Neural cell (in vitro differentiated cells): ENCODE results near the gene OR2J1. TPM values are rescaled to one million over a fixed set of nuclear protein-coding genes. Genes with fewer than 3 reads are reported as not detected.
"Not testable (repeated sequence)": the region's sequence is repeated elsewhere in the genome, so short reads cannot be mapped to it uniquely, and the experiment has no call there.

ENCODE experiments used
- H2AFZ ChIP-seq: fragments of 200-600, 300-800 bp; sonication (generic), shearing (Covaris generic); 2 replicates; pipeline ENCODE4 v1.6.0; 2014; ENCODE audit warnings: low read depth, mild to moderate bottlenecking, antibody characterized with exemption, low read length, moderate library complexity
- H3F3A ChIP-seq: fragments of 200-600 bp; shearing (Covaris generic); 2 replicates; pipeline ENCODE4 v1.6.1; 2016; ENCODE audit warnings: mild to moderate bottlenecking, moderate library complexity, mixed read lengths, antibody characterized with exemption, low read length; ENCODE audit not compliant: insufficient read depth, poor library complexity, severe bottlenecking
- H3K27ac ChIP-seq: fragments of 200-600, 300-800 bp; sonication (generic), shearing (Covaris generic); 2 replicates; pipeline ENCODE4 v1.5.1; 2014; ENCODE audit warnings: mild to moderate bottlenecking, low read length, moderate library complexity
- H3K27me3 ChIP-seq: fragments of 300-800, 200-600 bp; sonication (generic), shearing (Covaris generic); 2 replicates; pipeline ENCODE4 v1.6.0; 2014; ENCODE audit warnings: mild to moderate bottlenecking, low read depth, low read length, moderate library complexity; ENCODE audit not compliant: insufficient read depth
- H3K36me3 ChIP-seq: fragments of 300-800, 200-600 bp; sonication (generic), shearing (Covaris generic); 2 replicates; pipeline ENCODE4 v1.5.1; 2014; ENCODE audit warnings: mild to moderate bottlenecking, antibody characterized with exemption, low read length, moderate library complexity; ENCODE audit not compliant: insufficient read depth
- H3K4me2 ChIP-seq: fragments of 300-800, 200-600 bp; sonication (generic), shearing (Covaris generic); 2 replicates; pipeline ENCODE4 v1.6.0; 2014; ENCODE audit warnings: mild to moderate bottlenecking, low read length
- H3K4me3 ChIP-seq: fragments of 300-800, 200-600 bp; sonication (generic), shearing (Covaris generic); 2 replicates; pipeline ENCODE4 v1.5.1; 2014; ENCODE audit warnings: mild to moderate bottlenecking, low read length, moderate library complexity
- H3K79me2 ChIP-seq: fragments of 200-600 bp; shearing (Covaris generic); replicated peaks from 2 replicates; pipeline ENCODE4 v1.6.0; 2014; ENCODE audit warnings: mild to moderate bottlenecking, low read length, moderate library complexity; ENCODE audit not compliant: insufficient read depth
- H3K9ac ChIP-seq: fragments of 300-800, 200-600 bp; sonication (generic), shearing (Covaris generic); 2 replicates; pipeline ENCODE4 v1.6.1; 2016; ENCODE audit warnings: mild to moderate bottlenecking, low read length, mixed read lengths
- H3K9me2 ChIP-seq: fragments of 200-600 bp; shearing (Covaris generic); 2 replicates; pipeline ENCODE4 v1.6.1; 2016; ENCODE audit warnings: mild to moderate bottlenecking, low read length, mixed read lengths; ENCODE audit not compliant: insufficient read depth
- H3K9me3 ChIP-seq: fragments of 200-600, 300-800 bp; sonication (generic), shearing (Covaris generic); 2 replicates; pipeline ENCODE4 v1.6.1; 2016; ENCODE audit warnings: mild to moderate bottlenecking, mixed run types, low read length, moderate library complexity, mixed read lengths
- H4K20me1 ChIP-seq: fragments of 200-600 bp; shearing (Covaris generic); 2 replicates; pipeline ENCODE4 v1.6.1; 2016; ENCODE audit warnings: mild to moderate bottlenecking, mixed run types; ENCODE audit not compliant: insufficient read depth
- EP300 ChIP-seq: fragments of 450-650 bp; conservative IDR thresholded peaks from 2 replicates; pipeline ENCODE4 v1.6.1; 2014; ENCODE audit warnings: antibody characterized with exemption, mild to moderate bottlenecking, moderate library complexity; ENCODE audit not compliant: poor library complexity, severe bottlenecking
- EZH2 ChIP-seq: fragments of 200-600, 300-800 bp; shearing (Covaris generic), sonication (generic); IDR thresholded peaks from 2 replicates; pipeline ENCODE4 v1.6.1; 2014; ENCODE audit warnings: antibody characterized with exemption, low read length, borderline replicate concordance, mild to moderate bottlenecking; ENCODE audit not compliant: insufficient read depth, poor library complexity, severe bottlenecking
- MXI1 ChIP-seq: fragments of 450-650 bp; conservative IDR thresholded peaks from 2 replicates; pipeline ENCODE4 v1.6.1; 2014; ENCODE audit warnings: antibody characterized with exemption, mild to moderate bottlenecking; ENCODE audit not compliant: poor library complexity, severe bottlenecking
- RAD21 ChIP-seq: fragments of 450-650 bp; conservative IDR thresholded peaks from 2 replicates; pipeline ENCODE4 v1.6.1; 2014; ENCODE audit warnings: antibody characterized with exemption, mild to moderate bottlenecking, moderate library complexity
- SMC3 ChIP-seq: fragments of 450-650 bp; conservative IDR thresholded peaks from 2 replicates; pipeline ENCODE4 v1.6.1; 2014; ENCODE audit warnings: antibody characterized with exemption, mild to moderate bottlenecking, moderate library complexity; ENCODE audit not compliant: poor library complexity
- TAF1 ChIP-seq: IDR thresholded peaks from 2 replicates; pipeline ENCODE4 v1.6.1; 2012; ENCODE audit warnings: low read depth
- polyA plus RNA-seq: library from polyadenylated mRNA; depleted of rRNA; stranded (reverse); fragments of >200 nt; gene quantifications from 2 replicates; pipeline ENCODE4 v1.2.3, GENCODE V29; 2014
- TF ChIP-seq, protein P1 (sequence below): fragments of 450-650 bp; IDR thresholded peaks from 2 replicates; pipeline ENCODE4 v1.5.1; 2014; ENCODE audit warnings: antibody characterized with exemption, mild to moderate bottlenecking, moderate library complexity; ENCODE audit not compliant: poor library complexity, severe bottlenecking

Gene OR2J1
- polyA plus RNA-seq, 1 donor from 2014 or later, result not detected

DNA sequence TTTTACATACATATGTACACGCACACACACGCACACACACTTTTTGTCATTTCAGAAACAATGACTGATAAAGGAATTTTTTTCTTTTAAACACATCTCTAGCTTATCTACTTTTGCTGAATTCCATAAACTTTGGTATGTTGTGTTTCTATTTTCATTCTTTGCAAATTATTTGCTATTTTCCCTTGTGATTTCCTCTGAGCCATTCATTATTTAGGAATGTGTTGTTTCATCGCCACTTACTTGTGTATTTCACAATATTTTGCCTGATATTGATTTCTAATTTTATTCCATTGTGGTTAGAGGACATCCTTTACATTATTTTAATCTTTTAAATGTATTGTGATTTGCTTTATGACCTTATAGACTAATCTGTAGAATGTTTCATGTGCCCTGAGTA lies 47.8 kb downstream of the OR2J1 start:
- H3K9me2 ChIP-seq, result no peaks in the 10 kb centered on the region

DNA sequence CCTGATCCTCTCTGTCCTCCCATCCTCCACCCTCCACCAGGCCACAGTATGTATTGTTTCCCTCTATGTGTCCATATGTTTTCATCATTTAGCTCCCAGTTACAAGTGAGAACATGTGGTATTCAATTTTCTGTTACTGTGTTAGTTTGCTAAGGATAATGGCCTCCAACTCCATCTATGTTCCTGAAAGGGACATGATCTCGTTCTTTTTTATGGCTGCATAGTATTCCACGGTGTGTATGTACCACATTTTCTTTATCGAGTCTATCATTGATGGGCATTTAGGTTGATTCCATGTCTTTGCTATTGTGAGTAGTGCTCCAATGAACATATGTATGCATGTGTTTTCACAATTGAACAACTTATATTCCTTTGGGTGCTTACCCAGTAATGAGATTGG lies 50.2 kb downstream of the OR2J1 start:
- not testable (repeated sequence) for H3K4me3 ChIP-seq, H3K79me2 ChIP-seq, H3K9me2 ChIP-seq, H3K27ac ChIP-seq, H4K20me1 ChIP-seq, H3K36me3 ChIP-seq, H3K9ac ChIP-seq, H2AFZ ChIP-seq, H3K4me2 ChIP-seq, H3F3A ChIP-seq, H3K9me3 ChIP-seq, H3K27me3 ChIP-seq

More for the DNA sequence above, 47.8 kb downstream of the OR2J1 start:
- Histone ChIP-seq H3K36me3 (no peaks in the 10 kb centered on the region), H3K27ac (no peak overlapping the region), H4K20me1 (no peaks in the 10 kb centered on the region), H3K4me3 (no peak overlapping the region), H3K9ac (no peak overlapping the region), H3F3A (no peaks in the 10 kb centered on the region), H3K79me2 (no peaks in the 10 kb centered on the region), H3K27me3 (no peaks in the 10 kb centered on the region), H3K4me2 (no peak overlapping the region), H2AFZ (no peak overlapping the region), H3K9me3 (peaks cover 7% of the 10 kb centered on the region)
- no peak for TF ChIP-seq TAF1
- TF ChIP-seq, protein P1, sequence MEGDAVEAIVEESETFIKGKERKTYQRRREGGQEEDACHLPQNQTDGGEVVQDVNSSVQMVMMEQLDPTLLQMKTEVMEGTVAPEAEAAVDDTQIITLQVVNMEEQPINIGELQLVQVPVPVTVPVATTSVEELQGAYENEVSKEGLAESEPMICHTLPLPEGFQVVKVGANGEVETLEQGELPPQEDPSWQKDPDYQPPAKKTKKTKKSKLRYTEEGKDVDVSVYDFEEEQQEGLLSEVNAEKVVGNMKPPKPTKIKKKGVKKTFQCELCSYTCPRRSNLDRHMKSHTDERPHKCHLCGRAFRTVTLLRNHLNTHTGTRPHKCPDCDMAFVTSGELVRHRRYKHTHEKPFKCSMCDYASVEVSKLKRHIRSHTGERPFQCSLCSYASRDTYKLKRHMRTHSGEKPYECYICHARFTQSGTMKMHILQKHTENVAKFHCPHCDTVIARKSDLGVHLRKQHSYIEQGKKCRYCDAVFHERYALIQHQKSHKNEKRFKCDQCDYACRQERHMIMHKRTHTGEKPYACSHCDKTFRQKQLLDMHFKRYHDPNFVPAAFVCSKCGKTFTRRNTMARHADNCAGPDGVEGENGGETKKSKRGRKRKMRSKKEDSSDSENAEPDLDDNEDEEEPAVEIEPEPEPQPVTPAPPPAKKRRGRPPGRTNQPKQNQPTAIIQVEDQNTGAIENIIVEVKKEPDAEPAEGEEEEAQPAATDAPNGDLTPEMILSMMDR, result no peak
- no peak for TF ChIP-seq EZH2
- no peak for TF ChIP-seq MXI1
- no peak for TF ChIP-seq SMC3
- TF ChIP-seq RAD21, result no peak
- no peak for TF ChIP-seq EP300

Other genes with a start within 250 kb of the OR2J1 start
- 75.0 and 79.7 TPM in 2 replicates for gene TRIM27, start 175.5 kb upstream of the OR2J1 start, polyA plus RNA-seq
- 4.6 and 4.7 TPM in 2 replicates for gene ZNF311, start 94.2 kb upstream of the OR2J1 start, polyA plus RNA-seq
- gene OR2W1, start 54.3 kb upstream of the OR2J1 start, polyA plus RNA-seq, result not detected in 2 replicates
- gene OR2B3, start 12.2 kb upstream of the OR2J1 start, polyA plus RNA-seq, result not detected in 2 replicates
- gene OR2J3, start 8.6 kb downstream of the OR2J1 start, polyA plus RNA-seq, result not detected in 2 replicates
- not detected in 2 replicates for gene OR2J2, start 71.4 kb downstream of the OR2J1 start, polyA plus RNA-seq
- gene OR14J1, start 202.2 kb downstream of the OR2J1 start, polyA plus RNA-seq, result not detected in 2 replicates